Measurements from ENCODE around the gene ZBTB38.

- TF ChIP-seq CTCF (conservative IDR thresholded peaks at IDR 0.05; ENCODE audit: low read length) (no peak), EZH2phosphoT487 (IDR thresholded peaks at IDR 0.05; ENCODE audit: borderline replicate concordance, low read depth, low read length) (no peak)
Measured at GRCh38 chr3:141373768-141374526, 5.6 kb downstream of the ZBTB38 start.

Data from OCI-LY7 (cell line).